BE2C (cell line): ENCODE data around the gene SAMD15.

Experiments used
- DNase-seq: peaks from one replicate; pipeline ENCODE4 v3.0.0-alpha.2; 2020
- H3K27me3 ChIP-seq: fragments of 250-450 bp; sonication (Bioruptor Pico); 2 replicates; pipeline ENCODE4 v1.5.1; 2020; ENCODE audit warnings: mild to moderate bottlenecking
- H3K36me3 ChIP-seq: fragments of 250-450 bp; sonication (Bioruptor Pico); 2 replicates; pipeline ENCODE4 v1.5.1; 2020; ENCODE audit warnings: mild to moderate bottlenecking
- H3K4me1 ChIP-seq: fragments of 250-450 bp; sonication (Bioruptor Pico); 2 replicates; pipeline ENCODE4 v1.5.1; 2020
- H3K4me3 ChIP-seq: 2 replicates; pipeline ENCODE4 v1.5.1; 2011; ENCODE audit warnings: low read depth, low read length
- H3K9me3 ChIP-seq: fragments of 250-450 bp; sonication (Bioruptor Pico); 2 replicates; pipeline ENCODE4 v1.5.1; 2020
- CTCF ChIP-seq: IDR thresholded peaks from 2 replicates; pipeline ENCODE4 v1.5.1; 2012; ENCODE audit warnings: mild to moderate bottlenecking, low read depth, low read length

SAMD15 gene

DNA sequence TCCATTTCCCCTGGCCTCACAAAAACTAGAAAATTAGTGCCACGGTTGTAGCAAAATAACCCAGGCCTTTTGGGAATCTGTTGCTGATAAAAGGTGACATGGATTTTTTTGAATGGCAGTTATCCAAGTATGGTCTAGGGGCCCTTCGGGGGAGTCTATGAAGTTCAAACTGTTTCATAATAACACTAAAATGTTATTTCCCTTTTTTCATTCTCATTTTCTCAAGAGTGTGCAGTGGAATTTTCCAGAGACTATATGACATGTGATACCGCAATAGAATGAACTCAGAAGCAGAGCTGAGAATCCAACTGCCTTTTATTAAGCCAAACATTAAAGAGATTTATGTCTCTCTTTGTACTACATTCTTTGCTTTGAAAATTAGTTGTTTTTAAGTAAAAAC lies 29.4 kb upstream of the SAMD15 start:
- H3K36me3 ChIP-seq: 0 out of 2 replicates have a peak, but pooled peaks cover 7% of the 10 kb centered on the region

DNA sequence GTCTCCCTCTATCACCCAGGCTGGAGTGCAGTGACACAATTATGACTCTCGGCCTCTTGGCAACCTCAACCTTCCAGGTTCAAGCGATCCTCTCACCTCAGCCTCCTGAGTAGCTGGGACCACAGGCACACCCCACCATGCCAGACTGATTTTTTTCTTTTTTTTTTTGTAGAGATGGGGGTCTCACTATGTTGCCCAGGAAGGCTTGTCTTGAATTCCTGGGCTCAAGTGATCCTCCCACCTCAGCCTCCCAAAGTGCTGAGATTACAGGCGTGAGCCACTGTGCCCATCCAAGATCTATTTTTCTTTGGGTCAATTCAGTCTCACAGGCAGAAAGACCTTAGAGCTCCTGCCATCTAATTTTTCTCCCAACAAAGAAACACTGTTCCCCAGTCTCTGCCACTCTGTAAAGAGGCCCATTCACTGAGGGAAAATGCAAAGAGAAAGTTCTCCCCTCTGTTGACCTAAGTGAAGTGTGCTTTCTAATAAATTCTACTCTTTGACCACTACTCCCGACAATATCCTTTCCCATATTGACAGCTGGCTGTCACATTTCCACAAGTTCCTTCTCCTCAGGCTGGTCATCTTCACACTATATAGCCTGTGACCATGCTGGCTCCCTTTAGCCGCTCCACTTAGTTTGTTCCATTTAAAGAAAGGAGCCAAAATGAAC lies 23.6 kb upstream of the SAMD15 start:
- TF ChIP-seq CTCF: no peak
- Histone ChIP-seq H3K27me3 (no peaks in the 10 kb centered on the region), H3K4me3 (no peak overlapping the region), H3K9me3 (no peaks in the 10 kb centered on the region), H3K4me1 (peaks cover 7% of the 10 kb centered on the region), H3K36me3 (no peaks in the 10 kb centered on the region)
- DNase-seq: no peak

More for the DNA sequence above, 29.4 kb upstream of the SAMD15 start:
- Histone ChIP-seq H3K9me3 (no peaks in the 10 kb centered on the region), H3K27me3 (no peaks in the 10 kb centered on the region), H3K4me3 (no peak overlapping the region), H3K4me1 (peaks cover 7% of the 10 kb centered on the region)
- TF ChIP-seq CTCF: no peak
- DNase-seq: no peak

GRCh38 chr14:77355811-77356210 lies 21.4 kb upstream of the SAMD15 start:
- no peaks in the 10 kb centered on the region for H3K27me3 ChIP-seq
- H3K36me3 ChIP-seq: no peaks in the 10 kb centered on the region
- H3K4me3 ChIP-seq: no peak overlapping the region
- no peak for DNase-seq
- H3K9me3 ChIP-seq: no peaks in the 10 kb centered on the region
- no peak for TF ChIP-seq CTCF
- H3K4me1 ChIP-seq: peaks cover 2% of the 10 kb centered on the region

GRCh38 chr14:77356899-77357298 lies 20.3 kb upstream of the SAMD15 start:
- H3K4me1 ChIP-seq: no peaks in the 10 kb centered on the region
- TF ChIP-seq CTCF: no peak

DNA sequence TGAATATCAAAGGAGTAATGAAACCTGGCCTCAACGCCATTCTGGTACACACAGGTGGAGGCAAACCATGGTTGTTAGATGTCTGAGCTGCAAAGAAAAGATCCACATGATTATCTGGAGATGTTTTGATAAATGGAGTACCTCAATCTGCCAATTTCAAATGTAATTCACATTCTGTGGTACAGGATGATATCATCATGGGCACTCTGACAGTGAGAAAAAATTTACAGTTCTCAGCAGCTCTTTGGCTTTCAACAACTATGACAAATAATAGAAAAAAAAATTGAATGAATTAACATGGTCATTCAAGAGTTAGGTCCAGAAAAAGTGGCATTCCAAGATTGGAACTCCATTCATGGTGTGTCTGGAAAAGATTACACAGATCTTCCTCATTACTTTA lies 17.6 kb upstream of the SAMD15 start:
- no peak for TF ChIP-seq CTCF
- Histone ChIP-seq H3K4me3 (no peak overlapping the region), H3K4me1 (no peaks in the 10 kb centered on the region), H3K36me3 (no peaks in the 10 kb centered on the region), H3K27me3 (no peaks in the 10 kb centered on the region), H3K9me3 (no peaks in the 10 kb centered on the region)
- DNase-seq: no peak

More at GRCh38 chr14:77356899-77357298, 20.3 kb upstream of the SAMD15 start:
- no peak for DNase-seq
- Histone ChIP-seq H3K4me3 (no peak overlapping the region), H3K27me3 (no peaks in the 10 kb centered on the region), H3K9me3 (no peaks in the 10 kb centered on the region), H3K36me3 (no peaks in the 10 kb centered on the region)

- no peaks in the 10 kb centered on the region for H3K4me1 ChIP-seq
- TF ChIP-seq CTCF: no peak
- no peaks in the 10 kb centered on the region for H3K27me3 ChIP-seq
- no peak for DNase-seq
- no peaks in the 10 kb centered on the region for H3K36me3 ChIP-seq
- no peak overlapping the region for H3K4me3 ChIP-seq
- H3K9me3 ChIP-seq: no peaks in the 10 kb centered on the region
These were observed 13.0 kb upstream of the SAMD15 start for GRCh38 chr14:77364146-77364545.
